Trophoblast cell (in vitro differentiated cells and primary cell): Measurements from ENCODE around the gene KCNJ18.
"Not testable (repeated sequence)": the region's sequence is repeated elsewhere in the genome, so short reads cannot be mapped to it uniquely, and the experiment has no call there.

Experiments
- DNase-seq, 2 donors: peaks; one replicate each; pipeline ENCODE4 v3.0.0-alpha.2; 2016
- H2AFZ ChIP-seq: 2 replicates; pipeline ENCODE4 v1.6.1; 2013; ENCODE audit warnings: low read length, moderate library complexity, mild to moderate bottlenecking; ENCODE audit not compliant: insufficient read depth, poor library complexity
- H2AK5ac ChIP-seq: 2 replicates; pipeline ENCODE4 v1.6.1; 2013; ENCODE audit warnings: mild to moderate bottlenecking, low read length
- H2BK120ac ChIP-seq: 2 replicates; pipeline ENCODE4 v1.6.1; 2013; ENCODE audit warnings: low read length, mild to moderate bottlenecking, moderate library complexity; ENCODE audit not compliant: insufficient read depth, poor library complexity
- H2BK12ac ChIP-seq: 2 replicates; pipeline ENCODE4 v1.6.1; 2013; ENCODE audit warnings: mild to moderate bottlenecking, low read length, moderate library complexity
- H2BK5ac ChIP-seq: 2 replicates; pipeline ENCODE4 v1.6.1; 2013; ENCODE audit warnings: low read length, low read depth, moderate library complexity, mild to moderate bottlenecking; ENCODE audit not compliant: poor library complexity
- H3K14ac ChIP-seq: 2 replicates; pipeline ENCODE4 v1.6.1; 2013; ENCODE audit warnings: mild to moderate bottlenecking, low read length
- H3K18ac ChIP-seq: 2 replicates; pipeline ENCODE4 v1.6.1; 2013; ENCODE audit warnings: mild to moderate bottlenecking, low read length
- H3K23ac ChIP-seq: 2 replicates; pipeline ENCODE4 v1.6.1; 2013; ENCODE audit warnings: low read length
- H3K27ac ChIP-seq: 2 replicates; pipeline ENCODE4 v1.5.1; 2013; ENCODE audit warnings: low read depth, mild to moderate bottlenecking, inconsistent platforms, low read length, moderate library complexity
- H3K27me3 ChIP-seq: 2 replicates; pipeline ENCODE4 v1.6.1; 2013; ENCODE audit warnings: inconsistent platforms, mild to moderate bottlenecking, low read length, moderate library complexity; ENCODE audit not compliant: insufficient read depth
- H3K36me3 ChIP-seq, 2 experiments: 1 replicate in 1 of 2; 2 replicates in 1 of 2; pipeline ENCODE4 v1.6.1; 2013; ENCODE audit warnings: low read length in 2 of 2, mild to moderate bottlenecking in 2 of 2, moderate library complexity in 1 of 2; ENCODE audit not compliant: insufficient read depth in 2 of 2, control insufficient read depth in 1 of 2
- H3K4ac ChIP-seq: 2 replicates; pipeline ENCODE4 v1.6.1; 2013; ENCODE audit warnings: low read depth, mild to moderate bottlenecking, low read length, moderate library complexity
- H3K4me1 ChIP-seq, 2 experiments: 1 replicate in 1 of 2; 2 replicates in 1 of 2; pipeline ENCODE4 v1.6.1; 2013; ENCODE audit warnings: low read length in 2 of 2, mild to moderate bottlenecking in 2 of 2, moderate library complexity in 1 of 2; ENCODE audit not compliant: insufficient read depth in 2 of 2, control insufficient read depth in 1 of 2
- H3K4me2 ChIP-seq: 2 replicates; pipeline ENCODE4 v1.6.1; 2013; ENCODE audit warnings: inconsistent platforms, mild to moderate bottlenecking, low read length, moderate library complexity
- H3K4me3 ChIP-seq: 2 replicates; pipeline ENCODE4 v1.5.1; 2013; ENCODE audit warnings: mild to moderate bottlenecking, low read depth, low read length, inconsistent platforms
- H3K79me1 ChIP-seq: one replicate; pipeline ENCODE4 v1.6.1; 2013; ENCODE audit warnings: low read length
- H3K79me2 ChIP-seq: 2 replicates; pipeline ENCODE4 v1.6.1; 2013; ENCODE audit warnings: low read length, mild to moderate bottlenecking; ENCODE audit not compliant: control insufficient read depth, insufficient read depth, poor library complexity
- H3K9ac ChIP-seq: 2 replicates; pipeline ENCODE4 v1.6.1; 2013; ENCODE audit warnings: mild to moderate bottlenecking, low read length
- H3K9me3 ChIP-seq: 2 replicates; pipeline ENCODE4 v1.6.1; 2013; ENCODE audit warnings: low read depth, mild to moderate bottlenecking, control low read depth, inconsistent platforms, low read length; ENCODE audit not compliant: insufficient read depth
- H4K12ac ChIP-seq: 2 replicates; pipeline ENCODE4 v1.6.1; 2013; ENCODE audit warnings: low read depth, mild to moderate bottlenecking, low read length, moderate library complexity
- H4K8ac ChIP-seq: 2 replicates; pipeline ENCODE4 v1.6.1; 2013; ENCODE audit warnings: low read depth, mild to moderate bottlenecking, low read length, moderate library complexity
- H4K91ac ChIP-seq: one replicate; pipeline ENCODE4 v1.6.1; 2013; ENCODE audit warnings: low read depth, mild to moderate bottlenecking, low read length, moderate library complexity
- WGBS: extraction: QIAGEN DNeasy Blood & Tissue Kit; methylation state at CpG from one replicate; pipeline ENCODE4 v1.1.7; 2013; ENCODE audit warnings: missing lambda C conversion rate; ENCODE audit not compliant: insufficient read length, insufficient coverage; ENCODE audit errors: extremely low coverage; 5-methylcytosine and 5-hydroxymethylcytosine counted together

KCNJ18 gene

GRCh38 chr17:21701090-21701489 is 8.8 kb downstream of the KCNJ18 start:
- H3K36me3 ChIP-seq, H3K4me1 ChIP-seq, H3K14ac ChIP-seq, H3K9ac ChIP-seq, H4K12ac ChIP-seq, H2AK5ac ChIP-seq, H3K4ac ChIP-seq, H3K4me2 ChIP-seq, H3K27me3 ChIP-seq, DNase-seq, H2BK12ac ChIP-seq, H4K91ac ChIP-seq, H3K23ac ChIP-seq, H4K8ac ChIP-seq, H3K27ac ChIP-seq, H3K79me1 ChIP-seq, H2BK5ac ChIP-seq, H3K4me3 ChIP-seq, H3K79me2 ChIP-seq, H3K18ac ChIP-seq, H2AFZ ChIP-seq, H2BK120ac ChIP-seq: not testable (repeated sequence)
- peaks cover 61% of the 10 kb centered on the region for H3K9me3 ChIP-seq
- no CpG with 5 or more reads among the region's 6 CpGs for WGBS

- H2BK120ac ChIP-seq, H3K23ac ChIP-seq, H2BK12ac ChIP-seq, H3K4me2 ChIP-seq, H3K4me1 ChIP-seq, H3K79me1 ChIP-seq, H2AFZ ChIP-seq, H3K4ac ChIP-seq, H2BK5ac ChIP-seq, H4K12ac ChIP-seq, H2AK5ac ChIP-seq, H3K9ac ChIP-seq, H3K27ac ChIP-seq, H3K36me3 ChIP-seq, H3K14ac ChIP-seq, H3K79me2 ChIP-seq, H3K18ac ChIP-seq, H4K8ac ChIP-seq, H3K4me3 ChIP-seq, DNase-seq, H4K91ac ChIP-seq, H3K27me3 ChIP-seq: not testable (repeated sequence)
- no CpG with 5 or more reads among the region's 8 CpGs for WGBS
- H3K9me3 ChIP-seq = peaks cover 60% of the 10 kb centered on the region
Observed at GRCh38 chr17:21702029-21702428, 9.7 kb downstream of the KCNJ18 start.

- DNase-seq, H3K23ac ChIP-seq, H3K36me3 ChIP-seq, H3K4ac ChIP-seq, H3K14ac ChIP-seq, H4K12ac ChIP-seq, H2BK12ac ChIP-seq, H2AFZ ChIP-seq, H3K79me2 ChIP-seq, H4K91ac ChIP-seq, H4K8ac ChIP-seq, H3K27ac ChIP-seq, H3K79me1 ChIP-seq, H3K9ac ChIP-seq, H3K18ac ChIP-seq, H2BK120ac ChIP-seq, H3K4me1 ChIP-seq, H3K4me3 ChIP-seq, H3K4me2 ChIP-seq, H3K27me3 ChIP-seq, H2BK5ac ChIP-seq, H2AK5ac ChIP-seq: not testable (repeated sequence)
- peaks cover 60% of the 10 kb centered on the region for H3K9me3 ChIP-seq
- WGBS = no CpG with 5 or more reads among the region's 22 CpGs
Observed at GRCh38 chr17:21702521-21702920, 10.2 kb downstream of the KCNJ18 start.

- not testable (repeated sequence) for H3K4me3 ChIP-seq, H3K4ac ChIP-seq, H3K14ac ChIP-seq, H2BK120ac ChIP-seq, H4K12ac ChIP-seq, H3K79me2 ChIP-seq, H3K23ac ChIP-seq, H2BK5ac ChIP-seq, H4K8ac ChIP-seq, DNase-seq, H3K27ac ChIP-seq, H3K4me2 ChIP-seq, H3K4me1 ChIP-seq, H2BK12ac ChIP-seq, H3K36me3 ChIP-seq, H4K91ac ChIP-seq, H2AK5ac ChIP-seq, H3K79me1 ChIP-seq, H2AFZ ChIP-seq, H3K18ac ChIP-seq, H3K9ac ChIP-seq, H3K27me3 ChIP-seq
- no CpG with 5 or more reads among the region's 51 CpGs for WGBS
- H3K9me3 ChIP-seq = peaks cover 61% of the 10 kb centered on the region
Observed at GRCh38 chr17:21702940-21703640, 10.8 kb downstream of the KCNJ18 start.
